ENCODE measurements around the gene ADSS1. TPM values are rescaled to one million over a fixed set of nuclear protein-coding genes. Genes with fewer than 3 reads are reported as not detected.

Gene ADSS1
- total and polyA plus RNA-seq, 2 donors (not counting 1 experiment from before 2014, with no cell fraction given), result 2.2 to 3.5 TPM

- Histone ChIP-seq H3K9me3 (ENCODE audit: control insufficient read depth, insufficient read depth, low read depth, low read length) (no peaks in the 10 kb centered on the region), H3K4me2 (ENCODE audit: extremely low read depth, insufficient read depth, low read length) (no peak overlapping the region), H3K4me3 (replicated peaks in 1 of 4; ENCODE audit: control extremely low read depth in 1 of 4, insufficient read depth in 1 of 4, low read depth in 3 of 4, low read length in 4 of 4) (no peak overlapping the region), H3K79me2 (ENCODE audit: control insufficient read depth, insufficient read depth, low read length) (no peaks in the 10 kb centered on the region), H3K36me3 (ENCODE audit: control insufficient read depth, insufficient read depth, low read length) (no peaks in the 10 kb centered on the region), H2AFZ (ENCODE audit: low read length) (no peak overlapping the region), H3K9ac (ENCODE audit: insufficient read depth, low read length) (no peak overlapping the region), H3K27ac (ENCODE audit: insufficient read depth, low read length) (no peak overlapping the region), H3K4me1 (ENCODE audit: control insufficient read depth, extremely low read depth, insufficient read depth, low read length) (peaks cover 11% of the 10 kb centered on the region), H3K27me3 (ENCODE audit: control insufficient read depth, insufficient read depth, low read length) (no peaks in the 10 kb centered on the region), H4K20me1 (ENCODE audit: control insufficient read depth, extremely low read depth, insufficient read depth, low read length) (no peaks in the 10 kb centered on the region)
- peak in 1 of 2 donors; percentile 27 for DNase-seq (ENCODE audit: low read depth in 2 of 2)
- no peak for TF ChIP-seq CTCF (conservative IDR thresholded peaks at IDR 0.05 in 1 of 2, IDR thresholded peaks at IDR 0.05 in 1 of 2; ENCODE audit: low read depth in 1 of 2, low read length in 2 of 2)
- TF ChIP-seq EZH2 (IDR thresholded peaks at IDR 0.05; ENCODE audit: low read length, missing control alignments), result no peak
Observed at GRCh38 chr14:104743461-104744380, 19.7 kb downstream of the ADSS1 start.

GRCh38 chr14:104744484-104744883, 20.5 kb downstream of the ADSS1 start:
- Histone ChIP-seq H2AFZ (ENCODE audit: low read length) (no peak overlapping the region), H4K20me1 (ENCODE audit: control insufficient read depth, extremely low read depth, insufficient read depth, low read length) (no peaks in the 10 kb centered on the region), H3K36me3 (ENCODE audit: control insufficient read depth, insufficient read depth, low read length) (no peaks in the 10 kb centered on the region), H3K4me3 (replicated peaks in 1 of 4; ENCODE audit: control extremely low read depth in 1 of 4, insufficient read depth in 1 of 4, low read depth in 3 of 4, low read length in 4 of 4) (no peak overlapping the region), H3K4me1 (ENCODE audit: control insufficient read depth, extremely low read depth, insufficient read depth, low read length) (peaks cover 18% of the 10 kb centered on the region), H3K4me2 (ENCODE audit: extremely low read depth, insufficient read depth, low read length) (no peak overlapping the region), H3K27ac (ENCODE audit: insufficient read depth, low read length) (no peak overlapping the region), H3K27me3 (ENCODE audit: control insufficient read depth, insufficient read depth, low read length) (no peaks in the 10 kb centered on the region), H3K9ac (ENCODE audit: insufficient read depth, low read length) (no peak overlapping the region), H3K9me3 (ENCODE audit: control insufficient read depth, insufficient read depth, low read depth, low read length) (no peaks in the 10 kb centered on the region), H3K79me2 (ENCODE audit: control insufficient read depth, insufficient read depth, low read length) (no peaks in the 10 kb centered on the region)
- TF ChIP-seq EZH2 (IDR thresholded peaks at IDR 0.05; ENCODE audit: low read length, missing control alignments) (no peak), CTCF (conservative IDR thresholded peaks at IDR 0.05 in 1 of 2, IDR thresholded peaks at IDR 0.05 in 1 of 2; ENCODE audit: low read depth in 1 of 2, low read length in 2 of 2) (no peak)
- DNase-seq (ENCODE audit: low read depth in 2 of 2), result no peak

GRCh38 chr14:104745431-104745830, 21.4 kb downstream of the ADSS1 start:
- H3K9me3 ChIP-seq (ENCODE audit: control insufficient read depth, insufficient read depth, low read depth, low read length), result no peaks in the 10 kb centered on the region
- H3K27ac ChIP-seq (ENCODE audit: insufficient read depth, low read length), result no peak overlapping the region
- DNase-seq (ENCODE audit: low read depth in 2 of 2), result no peak
- no peak overlapping the region for H3K9ac ChIP-seq (ENCODE audit: insufficient read depth, low read length)
- peaks cover 27% of the 10 kb centered on the region for H3K4me1 ChIP-seq (ENCODE audit: control insufficient read depth, extremely low read depth, insufficient read depth, low read length)
- no peak overlapping the region for H3K4me3 ChIP-seq (replicated peaks in 1 of 4; ENCODE audit: control extremely low read depth in 1 of 4, insufficient read depth in 1 of 4, low read depth in 3 of 4, low read length in 4 of 4)
- no peaks in the 10 kb centered on the region for H3K27me3 ChIP-seq (ENCODE audit: control insufficient read depth, insufficient read depth, low read length)
- no peak overlapping the region for H3K4me2 ChIP-seq (ENCODE audit: extremely low read depth, insufficient read depth, low read length)
- no peak for TF ChIP-seq EZH2 (IDR thresholded peaks at IDR 0.05; ENCODE audit: low read length, missing control alignments)
- no peak for TF ChIP-seq CTCF (conservative IDR thresholded peaks at IDR 0.05 in 1 of 2, IDR thresholded peaks at IDR 0.05 in 1 of 2; ENCODE audit: low read depth in 1 of 2, low read length in 2 of 2)
- no peaks in the 10 kb centered on the region for H3K79me2 ChIP-seq (ENCODE audit: control insufficient read depth, insufficient read depth, low read length)
- H3K36me3 ChIP-seq (ENCODE audit: control insufficient read depth, insufficient read depth, low read length), result no peaks in the 10 kb centered on the region
- H4K20me1 ChIP-seq (ENCODE audit: control insufficient read depth, extremely low read depth, insufficient read depth, low read length), result no peaks in the 10 kb centered on the region
- no peak overlapping the region for H2AFZ ChIP-seq (ENCODE audit: low read length)

All from fibroblast of lung (primary cell).